Sigmoid colon (tissue), 4 donors: ENCODE data around the gene MAP4K4.

Source experiments
- CTCF ChIP-seq, 4 experiments: fragments of 450-650 bp in 3 of 4; fragments of 200-600 bp in 1 of 4; IDR thresholded peaks; one replicate each; pipeline ENCODE4 v1.5.1; 2016 to 2019; ENCODE audit warnings: antibody characterized with exemption in 4 of 4, mild to moderate bottlenecking in 3 of 4, moderate library complexity in 2 of 4
- EP300 ChIP-seq, 4 donors: sonication (generic); formaldehyde crosslinking; IDR thresholded peaks; one replicate each; pipeline ENCODE4 v1.6.1; 2017; ENCODE audit warnings: antibody characterized with exemption in 4 of 4
- POLR2A ChIP-seq, 2 donors: fragments of 450-650 bp; IDR thresholded peaks; one replicate each; pipeline ENCODE4 v1.6.1; 2016; ENCODE audit warnings: antibody characterized with exemption in 2 of 2, mild to moderate bottlenecking in 2 of 2, moderate library complexity in 2 of 2
- POLR2AphosphoS5 ChIP-seq, 4 donors: sonication (generic); formaldehyde crosslinking; IDR thresholded peaks; one replicate each; pipeline ENCODE4 v1.6.1; 2017; ENCODE audit warnings: antibody characterized with exemption in 4 of 4

DNA sequence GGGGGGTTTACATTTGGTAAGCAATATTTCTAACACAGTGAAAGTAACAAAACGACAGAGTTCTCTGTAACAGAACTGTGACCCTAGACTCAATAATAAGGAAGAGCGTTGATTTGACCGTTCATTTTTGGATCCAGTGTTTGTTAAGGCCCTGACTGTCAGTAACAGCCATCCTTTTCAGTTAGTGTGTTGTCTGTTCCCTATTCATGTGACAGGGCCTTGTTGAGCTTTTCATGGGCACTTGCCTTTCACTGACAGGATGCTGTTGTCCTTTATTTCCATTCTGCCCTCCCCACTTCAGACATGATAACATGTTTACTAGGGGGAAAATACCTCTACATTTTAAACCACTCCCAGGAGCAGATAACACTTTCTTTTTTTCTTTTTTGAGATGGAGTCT, 45.8 kb downstream of the MAP4K4 start:
- TF ChIP-seq CTCF (IDR thresholded peaks at IDR 0.05) (no peak), POLR2AphosphoS5 (IDR thresholded peaks at IDR 0.05) (no peak), POLR2A (IDR thresholded peaks at IDR 0.05) (no peak), EP300 (IDR thresholded peaks at IDR 0.05) (no peak)
